Measurements from ENCODE around the gene MAMDC4.
"Not testable (repeated sequence)": the region's sequence is repeated elsewhere in the genome, so short reads cannot be mapped to it uniquely, and the experiment has no call there.

MAMDC4 gene

GRCh38 chr9:136867917-136868316 is 15.8 kb downstream of the MAMDC4 start:
- no peak for DNase-seq (ENCODE audit: extremely low spot score)
- ChIA-PET POLR2A (interaction anchor here (1.0 kb wide), 1 partner anchor 14 kb away, joined by 3 read pairs; no protein-coding TSS in a partner anchor), CTCF (no interaction called here)
- TF ChIP-seq L3MBTL2 (conservative IDR thresholded peaks at IDR 0.05), result no peak
- TF ChIP-seq NFRKB (IDR thresholded peaks at IDR 0.05), result no peak
- TF ChIP-seq ZNF384 (IDR thresholded peaks at IDR 0.05), result no peak
- no peak for TF ChIP-seq LEF1 (IDR thresholded peaks at IDR 0.05; ENCODE audit: borderline replicate concordance)
- no peak for TF ChIP-seq ARNT (IDR thresholded peaks at IDR 0.05)
- no peak for TF ChIP-seq HDGF (IDR thresholded peaks at IDR 0.05; ENCODE audit: borderline replicate concordance)
- no peak for TF ChIP-seq BHLHE40 (IDR thresholded peaks at IDR 0.05; ENCODE audit: borderline replicate concordance)
- TF ChIP-seq CTBP1 (IDR thresholded peaks at IDR 0.05; ENCODE audit: borderline replicate concordance), result no peak
- no peak for TF ChIP-seq FOXM1 (IDR thresholded peaks at IDR 0.05; ENCODE audit: borderline replicate concordance)
- no peak for TF ChIP-seq SUZ12 (IDR thresholded peaks at IDR 0.05)
- no peak for TF ChIP-seq ELF4 (IDR thresholded peaks at IDR 0.05)
- TF ChIP-seq PKNOX1 (IDR thresholded peaks at IDR 0.05), result no peak

GRCh38 chr9:136868644-136869043 is 16.5 kb downstream of the MAMDC4 start:
- DNase-seq (ENCODE audit: extremely low spot score), result no peak
- TF ChIP-seq FOXA1 (IDR thresholded peaks at IDR 0.05), result no peak
- TF ChIP-seq BHLHE40 (IDR thresholded peaks at IDR 0.05; ENCODE audit: borderline replicate concordance), result no peak
- no peak for TF ChIP-seq FOXK2 (IDR thresholded peaks at IDR 0.05)
- no peak for TF ChIP-seq TARDBP (IDR thresholded peaks at IDR 0.05)
- no peak for TF ChIP-seq ELF4 (IDR thresholded peaks at IDR 0.05)
- TF ChIP-seq HDGF (IDR thresholded peaks at IDR 0.05; ENCODE audit: borderline replicate concordance), result no peak
- no peak for TF ChIP-seq CTBP1 (IDR thresholded peaks at IDR 0.05; ENCODE audit: borderline replicate concordance)
- no peak for TF ChIP-seq SP1 (IDR thresholded peaks at IDR 0.05)
- no peak for TF ChIP-seq PKNOX1 (IDR thresholded peaks at IDR 0.05)
- TF ChIP-seq NFRKB (IDR thresholded peaks at IDR 0.05), result no peak
- no peak for TF ChIP-seq LEF1 (IDR thresholded peaks at IDR 0.05; ENCODE audit: borderline replicate concordance)
- TF ChIP-seq ZNF384 (IDR thresholded peaks at IDR 0.05), result no peak
- TF ChIP-seq SUZ12 (IDR thresholded peaks at IDR 0.05), result no peak
- no peak for TF ChIP-seq ARNT (IDR thresholded peaks at IDR 0.05)
- ChIA-PET CTCF (no interaction called here), POLR2A (interaction anchor here (1.6 kb wide), 1 partner anchor 18 kb away, joined by 5 read pairs; the partner anchor contains the start of gene TRAF2)

GRCh38 chr9:136869611-136870010 is 17.5 kb downstream of the MAMDC4 start:
- DNase-seq (ENCODE audit: extremely low spot score); CTCF ChIA-PET: not testable (repeated sequence)
- POLR2A ChIA-PET, result interaction anchor here (1.1 to 1.6 kb wide), 2 partner anchors 17 to 54 kb away, joined by 3 to 5 read pairs; partner anchors contain the start of gene TRAF2

- ChIA-PET CTCF (no interaction called here), POLR2A (no interaction called here)
- DNase-seq (ENCODE audit: extremely low spot score), result no peak
- TF ChIP-seq FOXA1 (IDR thresholded peaks at IDR 0.05) (no peak), ARNT (IDR thresholded peaks at IDR 0.05) (no peak), ZNF384 (IDR thresholded peaks at IDR 0.05) (no peak), SUZ12 (IDR thresholded peaks at IDR 0.05) (no peak), SP1 (IDR thresholded peaks at IDR 0.05) (no peak), PKNOX1 (IDR thresholded peaks at IDR 0.05) (no peak), CTBP1 (IDR thresholded peaks at IDR 0.05; ENCODE audit: borderline replicate concordance) (no peak), BHLHE40 (IDR thresholded peaks at IDR 0.05; ENCODE audit: borderline replicate concordance) (no peak)
These were observed 23.0 kb downstream of the MAMDC4 start for GRCh38 chr9:136875155-136875554.

GRCh38 chr9:136876476-136876875 is 24.3 kb downstream of the MAMDC4 start:
- POLR2A ChIA-PET, result no interaction called here
- TF ChIP-seq FOXA1 (IDR thresholded peaks at IDR 0.05) (no peak), BHLHE40 (IDR thresholded peaks at IDR 0.05; ENCODE audit: borderline replicate concordance) (no peak), ARNT (IDR thresholded peaks at IDR 0.05) (no peak), NFRKB (IDR thresholded peaks at IDR 0.05) (no peak), L3MBTL2 (conservative IDR thresholded peaks at IDR 0.05) (no peak), PKNOX1 (IDR thresholded peaks at IDR 0.05) (no peak), HDGF (IDR thresholded peaks at IDR 0.05; ENCODE audit: borderline replicate concordance) (no peak), TARDBP (IDR thresholded peaks at IDR 0.05) (no peak), ZNF384 (IDR thresholded peaks at IDR 0.05) (no peak), FOXM1 (IDR thresholded peaks at IDR 0.05; ENCODE audit: borderline replicate concordance) (no peak), ELF4 (IDR thresholded peaks at IDR 0.05) (no peak), SP1 (IDR thresholded peaks at IDR 0.05) (no peak), FOXK2 (IDR thresholded peaks at IDR 0.05) (no peak), LEF1 (IDR thresholded peaks at IDR 0.05; ENCODE audit: borderline replicate concordance) (no peak), SUZ12 (IDR thresholded peaks at IDR 0.05) (no peak), CTBP1 (IDR thresholded peaks at IDR 0.05; ENCODE audit: borderline replicate concordance) (no peak)
- no peak for DNase-seq (ENCODE audit: extremely low spot score)
- CTCF ChIA-PET, result no interaction called here

GRCh38 chr9:136880651-136881050 is 28.5 kb downstream of the MAMDC4 start:
- ChIA-PET POLR2A (no interaction called here), CTCF (no interaction called here)
- DNase-seq (ENCODE audit: extremely low spot score), result no peak
- TF ChIP-seq HDGF (IDR thresholded peaks at IDR 0.05; ENCODE audit: borderline replicate concordance), result no peak
- TF ChIP-seq FOXK2 (IDR thresholded peaks at IDR 0.05), result no peak
- no peak for TF ChIP-seq L3MBTL2 (conservative IDR thresholded peaks at IDR 0.05)
- no peak for TF ChIP-seq SP1 (IDR thresholded peaks at IDR 0.05)
- no peak for TF ChIP-seq ELF4 (IDR thresholded peaks at IDR 0.05)
- no peak for TF ChIP-seq NFRKB (IDR thresholded peaks at IDR 0.05)
- no peak for TF ChIP-seq FOXA1 (IDR thresholded peaks at IDR 0.05)
- TF ChIP-seq CTBP1 (IDR thresholded peaks at IDR 0.05; ENCODE audit: borderline replicate concordance), result no peak
- no peak for TF ChIP-seq PKNOX1 (IDR thresholded peaks at IDR 0.05)
- no peak for TF ChIP-seq ARNT (IDR thresholded peaks at IDR 0.05)
- no peak for TF ChIP-seq TARDBP (IDR thresholded peaks at IDR 0.05)
- no peak for TF ChIP-seq FOXM1 (IDR thresholded peaks at IDR 0.05; ENCODE audit: borderline replicate concordance)
- no peak for TF ChIP-seq SUZ12 (IDR thresholded peaks at IDR 0.05)
- no peak for TF ChIP-seq BHLHE40 (IDR thresholded peaks at IDR 0.05; ENCODE audit: borderline replicate concordance)
- no peak for TF ChIP-seq LEF1 (IDR thresholded peaks at IDR 0.05; ENCODE audit: borderline replicate concordance)
- TF ChIP-seq ZNF384 (IDR thresholded peaks at IDR 0.05), result no peak
